NCI-H748 (cell line): ENCODE data around the gene CSNK2A1.
A peak's percentile ranks its signal among the peaks of the same experiment; 100 is the strongest.

Source experiments
- DNase-seq: peaks from one replicate; lab custom pipeline; 2025; ENCODE audit not compliant: unreplicated experiment; lab: John Stamatoyannopoulos, UW

The CSNK2A1 gene

DNA sequence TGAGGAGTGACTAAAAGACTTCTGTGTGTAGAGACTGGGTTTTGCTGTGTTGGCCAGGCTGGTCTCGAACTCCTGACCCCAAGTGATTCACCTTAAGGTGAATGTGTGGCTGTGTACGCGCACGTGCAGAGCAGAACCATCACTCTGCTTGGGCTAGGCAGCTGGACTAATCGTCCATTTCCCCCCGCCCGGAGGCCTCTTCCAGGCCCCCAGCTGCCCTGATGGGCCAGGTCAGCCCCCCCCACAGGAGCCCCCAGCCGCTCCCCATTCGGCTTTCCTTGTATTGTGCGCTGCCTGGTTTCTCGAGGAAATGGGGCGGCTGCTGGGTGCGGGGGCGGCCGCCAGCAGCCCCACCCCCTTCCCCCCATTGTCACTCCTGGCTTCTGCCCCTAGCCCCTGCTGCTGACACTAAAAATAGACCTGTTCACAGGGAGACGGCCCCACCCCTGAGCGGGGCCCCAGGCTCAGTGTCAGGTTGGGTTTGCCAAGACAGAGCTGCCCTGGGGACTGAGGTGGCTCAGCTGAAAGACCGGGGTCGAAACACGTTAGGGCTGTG is 24.6 kb upstream of the CSNK2A1 start:
- DNase-seq, result no peak

DNA sequence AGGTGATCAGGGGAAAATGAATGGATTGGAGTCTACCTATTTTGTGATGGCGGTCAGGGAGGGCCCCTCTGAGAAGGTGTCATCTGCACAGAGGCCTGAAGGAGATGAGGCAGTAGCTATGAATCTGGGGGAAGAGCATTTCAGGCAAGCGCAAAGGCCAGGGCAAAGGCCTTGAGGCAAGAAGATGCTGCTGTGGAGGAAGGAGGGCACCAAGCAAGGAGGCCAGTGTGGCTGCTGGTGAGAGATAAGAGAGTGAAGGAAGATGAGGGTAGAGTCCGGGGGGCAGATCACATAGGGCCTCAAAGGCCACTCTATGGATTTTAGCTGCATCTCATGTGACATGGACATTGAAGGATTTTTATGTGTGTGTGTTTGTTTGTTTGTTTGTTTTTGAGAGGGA is 20.6 kb upstream of the CSNK2A1 start:
- no peak for DNase-seq

DNA sequence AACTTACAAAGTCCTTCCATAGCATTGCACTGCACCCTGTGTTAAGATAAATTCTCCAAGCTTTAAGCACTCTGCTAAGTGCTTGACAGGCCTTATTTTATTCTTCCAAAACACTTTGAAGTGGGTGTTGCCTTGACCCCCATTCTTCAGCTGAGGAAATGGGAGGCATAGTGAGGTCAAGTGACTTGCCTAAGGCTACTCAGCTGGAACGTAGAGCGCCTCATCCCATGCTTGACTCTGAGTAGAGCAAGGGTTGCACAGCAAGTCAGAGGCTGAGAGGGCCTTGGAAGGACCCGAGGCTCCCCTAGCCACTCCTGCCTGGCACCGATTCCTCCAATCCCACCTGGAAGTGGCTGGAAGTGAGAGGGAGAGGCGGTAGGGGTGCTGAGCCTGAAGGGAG is 19.6 kb upstream of the CSNK2A1 start:
- no peak for DNase-seq

DNA sequence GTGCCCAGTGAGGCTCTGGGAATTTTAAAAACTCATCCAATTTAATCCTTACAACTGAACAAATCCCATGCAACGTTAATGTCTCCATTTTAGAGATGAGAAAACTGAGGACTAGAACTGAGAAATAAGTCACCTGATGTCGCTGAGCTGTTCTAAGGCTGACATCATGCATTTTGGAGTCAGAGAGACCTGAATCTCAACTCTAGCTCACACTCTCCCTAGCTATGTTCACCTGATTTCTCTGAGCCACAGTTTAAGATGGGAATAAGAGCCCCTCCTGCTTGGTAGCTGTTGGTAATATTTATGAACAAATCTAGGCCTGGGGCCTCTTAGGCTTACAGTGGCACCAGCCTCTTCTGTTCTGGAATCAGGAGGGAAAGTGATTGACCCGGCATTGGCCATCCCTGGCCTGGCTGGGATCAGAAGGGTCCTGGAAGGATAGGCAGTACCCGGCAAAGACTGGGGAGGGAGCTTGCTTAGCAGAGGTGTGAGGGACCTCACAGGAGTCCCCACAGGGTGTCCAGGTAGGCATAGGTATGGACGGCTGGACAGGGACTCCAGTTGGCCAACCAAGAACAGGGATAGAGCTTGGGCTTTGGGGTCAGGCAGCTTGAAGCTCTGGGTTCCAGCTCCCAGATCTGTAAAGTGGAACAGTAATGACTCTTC is 18.8 kb upstream of the CSNK2A1 start:
- DNase-seq, result no peak

DNA sequence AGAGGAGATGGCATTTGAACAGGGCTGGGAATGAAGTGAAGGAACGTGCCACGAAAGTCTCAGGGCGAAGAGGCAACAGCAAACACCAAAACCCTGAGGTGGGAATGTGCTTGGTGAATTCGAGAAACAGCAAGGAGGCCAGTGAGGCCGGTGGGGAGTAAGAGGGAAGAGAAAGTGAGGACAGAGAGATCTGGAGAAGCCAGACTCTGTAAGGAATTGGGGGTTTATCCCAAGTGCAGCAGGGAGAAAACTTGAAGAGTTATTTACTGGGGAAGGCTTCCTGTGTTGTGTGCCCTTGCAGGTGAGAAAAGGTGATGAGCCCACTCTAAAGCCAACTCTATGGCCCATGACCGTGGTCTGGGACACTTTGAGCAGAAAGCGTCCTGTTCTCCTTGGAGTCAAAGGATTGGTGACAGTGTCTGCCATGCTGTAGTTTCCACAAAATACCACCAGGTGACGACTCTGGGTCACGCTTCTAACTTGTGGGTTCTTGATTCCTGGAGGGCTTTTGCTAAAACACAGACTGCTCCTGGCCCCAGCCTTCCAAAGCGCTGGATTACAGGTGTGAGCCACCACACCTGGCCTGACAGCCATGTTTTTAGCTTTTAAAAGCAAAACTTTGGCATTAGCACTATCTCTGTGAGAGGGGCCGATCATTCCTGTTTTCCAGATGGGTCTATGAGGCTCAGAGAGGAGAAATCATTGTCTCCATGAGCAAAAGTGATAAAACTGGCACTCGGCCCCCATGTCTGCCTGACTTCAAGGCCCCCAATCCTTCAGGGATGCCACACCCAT is 18.0 kb upstream of the CSNK2A1 start:
- DNase-seq, result peak; percentile 82

DNA sequence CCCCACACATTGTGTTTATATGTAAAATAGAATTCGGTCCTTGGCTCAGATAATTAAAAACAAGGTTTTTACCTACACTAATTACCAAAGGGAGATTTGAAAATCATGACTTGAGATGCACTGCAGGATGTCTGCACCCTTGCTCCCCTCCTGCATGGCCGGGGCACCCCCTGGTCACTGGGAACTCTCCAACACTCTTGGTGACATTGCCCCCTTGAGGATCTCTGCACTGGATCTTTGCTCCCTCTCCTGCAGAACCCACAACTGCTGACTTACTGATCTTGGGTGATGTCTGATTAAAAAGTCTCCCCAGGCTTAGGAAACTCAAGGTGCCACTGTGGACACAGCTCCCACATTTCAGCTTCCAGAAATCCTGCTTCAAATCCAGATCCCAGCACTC is 17.1 kb upstream of the CSNK2A1 start:
- DNase-seq, result no peak

DNA sequence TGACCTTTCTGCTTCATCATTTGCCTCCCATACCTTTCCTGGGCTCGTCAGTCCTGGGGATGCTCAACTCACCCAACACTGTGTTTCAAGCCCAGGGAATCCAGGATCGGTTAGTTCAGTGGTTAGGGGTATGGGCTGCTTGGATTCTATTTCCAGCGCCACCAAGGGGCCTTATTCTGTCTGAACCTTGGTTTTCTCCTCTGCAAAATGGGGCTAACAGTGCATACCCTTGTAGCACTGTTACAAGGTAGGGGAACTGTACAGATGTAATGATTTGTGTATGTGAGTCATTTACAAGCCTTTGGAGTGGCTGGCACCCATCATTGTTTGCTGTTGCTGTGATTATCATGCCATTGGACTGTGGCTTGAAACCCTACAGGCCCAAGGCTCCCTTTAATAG is 14.5 kb upstream of the CSNK2A1 start:
- no peak for DNase-seq

DNA sequence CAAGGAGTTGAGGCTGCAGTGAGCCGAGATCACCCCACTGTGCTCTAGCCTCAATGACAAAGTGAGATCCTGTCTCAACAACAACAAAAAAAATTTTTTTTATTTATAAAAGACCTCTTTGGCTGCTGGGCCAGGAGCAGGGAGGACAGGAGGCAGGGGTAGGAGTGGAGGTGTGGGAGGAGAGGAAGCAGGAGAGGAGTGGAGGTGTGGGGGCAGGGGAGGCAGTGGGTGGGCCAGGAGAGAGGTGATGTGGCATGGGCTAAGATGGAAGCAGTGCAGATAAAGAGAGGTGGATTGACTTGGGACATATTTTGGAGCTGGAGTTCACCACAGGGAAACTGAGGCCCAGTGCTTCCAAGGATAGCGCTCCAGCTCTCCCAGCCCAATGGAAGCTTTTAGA is 13.4 kb upstream of the CSNK2A1 start:
- no peak for DNase-seq

DNA sequence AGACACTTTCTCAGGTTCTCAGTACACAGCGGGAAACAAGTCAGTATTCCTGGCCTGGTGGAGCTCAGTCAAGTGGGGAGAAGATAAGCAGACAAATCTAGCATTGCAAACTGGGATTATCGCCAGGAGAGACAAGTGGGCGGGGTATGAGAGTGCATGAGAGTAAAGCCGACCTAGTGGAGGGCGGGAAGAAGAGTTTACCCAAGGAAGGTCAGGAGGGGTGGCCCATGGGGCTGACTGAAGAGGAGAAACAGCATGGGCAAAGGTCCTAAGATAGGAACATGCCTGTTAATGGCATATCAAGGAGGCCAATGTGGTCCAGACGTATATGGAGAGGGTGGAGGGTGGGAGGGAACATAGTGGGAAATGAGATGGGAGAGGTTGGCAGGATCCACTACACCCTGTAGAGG is 12.4 kb upstream of the CSNK2A1 start:
- no peak for DNase-seq

DNA sequence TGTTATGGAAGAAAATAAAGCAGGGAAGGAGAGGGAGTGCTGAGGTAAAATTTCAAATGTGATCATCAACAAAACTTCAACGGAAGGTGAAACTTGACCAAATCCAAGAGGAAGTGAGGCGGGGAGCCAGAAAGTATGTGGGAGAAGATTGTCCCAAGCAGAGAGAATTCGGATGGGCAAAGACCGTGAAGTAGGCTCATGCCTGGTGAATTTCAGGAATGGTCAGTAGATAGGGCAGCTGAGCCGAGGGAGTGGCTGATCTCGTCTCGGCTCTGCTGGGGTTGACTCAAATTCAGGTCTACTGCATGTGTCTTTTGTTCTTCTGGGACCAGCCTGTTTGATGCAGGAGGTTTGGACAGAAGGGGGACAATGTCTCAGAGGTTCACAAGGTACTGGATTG is 7.0 kb upstream of the CSNK2A1 start:
- no peak for DNase-seq

DNA sequence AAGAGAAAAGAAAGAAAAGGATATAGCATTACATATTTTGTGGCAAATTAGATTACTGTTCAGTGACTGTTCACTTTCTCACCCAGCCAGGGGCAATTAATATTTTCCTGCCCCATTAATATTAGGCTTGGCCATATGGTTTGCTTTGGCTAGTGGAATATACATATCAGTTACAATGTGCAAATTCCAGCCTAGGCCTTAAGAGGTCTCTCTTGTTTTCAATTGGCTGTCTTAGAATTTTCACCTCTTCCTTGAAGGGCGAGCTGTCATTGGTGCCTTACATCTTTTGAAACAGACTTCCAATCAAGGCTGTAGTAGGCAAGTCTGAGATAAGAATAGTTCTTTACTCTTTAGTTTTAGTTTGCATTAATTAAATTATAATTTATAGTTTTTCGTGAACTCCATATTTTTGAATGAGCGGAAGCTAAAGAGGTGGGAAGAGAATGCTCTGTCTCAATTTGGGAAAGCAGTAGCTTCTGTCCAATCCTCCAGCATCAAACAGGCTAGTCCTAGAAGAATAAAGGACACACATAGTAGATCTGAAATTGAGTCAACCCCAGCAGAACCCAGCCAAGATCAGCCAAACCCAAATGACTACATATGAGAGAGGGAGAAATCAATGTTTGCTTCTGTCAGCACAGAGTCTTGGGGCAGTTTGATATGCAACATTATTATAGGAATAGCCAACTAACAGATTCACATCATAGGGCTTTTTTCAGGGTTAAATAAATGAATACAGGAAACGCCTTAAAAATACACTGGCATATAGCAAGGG is 6.3 kb upstream of the CSNK2A1 start:
- DNase-seq, result no peak

DNA sequence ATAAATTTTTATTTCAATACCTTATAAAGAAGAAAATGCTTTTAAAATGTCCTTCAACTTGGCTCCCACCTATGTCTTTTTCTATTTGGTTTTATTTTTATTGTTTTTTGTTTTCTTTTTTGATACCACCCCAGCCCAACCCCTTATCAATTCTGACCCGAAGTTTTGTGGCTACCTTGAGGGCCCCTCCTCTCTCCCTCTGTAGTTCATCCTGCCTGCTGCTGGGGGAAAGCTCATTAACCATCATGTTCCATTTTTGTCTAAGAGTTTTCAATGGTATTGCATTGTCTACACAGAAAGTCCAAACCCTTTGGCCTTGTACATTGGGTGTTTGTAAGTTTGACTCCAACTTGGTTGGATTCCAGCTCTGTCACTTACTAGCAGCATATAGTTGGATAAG is 5.3 kb upstream of the CSNK2A1 start:
- DNase-seq, result no peak

DNA sequence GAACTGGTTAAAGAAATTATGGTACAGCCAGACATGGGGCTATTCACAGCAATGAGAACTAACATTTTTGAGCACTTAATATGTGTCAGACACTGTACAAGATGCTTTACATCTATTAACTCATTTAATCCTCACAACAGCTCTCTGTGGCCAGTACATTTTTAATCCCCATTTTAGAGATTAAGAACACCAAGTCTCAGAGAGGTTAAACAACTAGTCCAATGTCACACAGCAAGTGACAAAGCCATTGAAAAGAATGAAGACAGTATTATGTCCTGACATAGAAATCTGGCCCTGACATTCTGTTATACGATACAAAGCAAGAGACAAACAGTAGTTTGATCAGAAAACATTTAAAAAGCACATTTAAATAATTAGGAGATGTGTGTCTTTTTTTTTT is 3.8 kb upstream of the CSNK2A1 start:
- DNase-seq, result no peak

DNA sequence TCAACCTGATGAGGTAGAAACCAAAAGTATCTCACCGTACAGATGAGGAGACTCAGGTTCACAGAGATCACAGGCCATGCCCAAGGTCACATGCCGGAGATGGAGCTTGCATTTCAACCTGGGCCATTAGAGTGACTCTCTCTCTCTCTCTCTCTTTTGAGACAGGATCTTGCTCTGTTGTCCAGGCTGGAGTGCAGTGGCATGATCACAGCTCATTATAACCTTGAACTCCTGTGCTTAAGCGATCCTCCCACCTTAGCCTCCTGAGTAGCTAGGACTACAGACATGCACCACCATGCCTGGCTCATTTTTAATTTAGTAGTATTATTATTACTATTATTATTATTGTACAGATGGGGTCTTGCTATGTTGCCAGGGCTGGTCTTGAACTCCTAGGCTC is 2.8 kb upstream of the CSNK2A1 start:
- no peak for DNase-seq

DNA sequence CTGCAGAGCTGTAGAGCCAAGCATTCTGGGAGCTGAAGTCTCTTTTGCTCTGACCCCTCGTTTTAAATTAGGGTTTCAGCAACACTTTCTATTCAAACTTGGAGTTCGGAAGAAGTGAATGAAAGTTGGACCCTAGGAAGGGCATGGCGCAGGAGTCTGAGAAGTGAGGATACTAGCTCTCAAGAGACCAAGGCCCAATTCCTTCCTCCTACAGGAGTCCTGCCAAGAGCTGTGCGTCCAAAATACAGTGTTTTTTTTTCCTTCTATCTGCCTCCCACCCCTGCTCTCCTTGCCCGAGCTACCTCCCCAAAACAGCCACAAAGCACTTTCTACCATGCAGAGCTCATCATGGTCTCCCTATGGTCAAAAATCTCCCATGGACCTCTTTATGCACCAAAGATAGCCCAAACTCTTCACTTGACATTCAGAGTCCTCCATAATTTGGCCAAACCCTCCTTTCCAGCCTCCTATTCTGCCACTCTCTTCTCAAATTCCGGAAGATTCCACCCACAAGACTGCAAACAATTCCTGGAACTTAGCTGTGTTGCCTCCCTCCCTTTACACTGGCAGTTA is 649 bp upstream of the CSNK2A1 start:
- no peak for DNase-seq

DNA sequence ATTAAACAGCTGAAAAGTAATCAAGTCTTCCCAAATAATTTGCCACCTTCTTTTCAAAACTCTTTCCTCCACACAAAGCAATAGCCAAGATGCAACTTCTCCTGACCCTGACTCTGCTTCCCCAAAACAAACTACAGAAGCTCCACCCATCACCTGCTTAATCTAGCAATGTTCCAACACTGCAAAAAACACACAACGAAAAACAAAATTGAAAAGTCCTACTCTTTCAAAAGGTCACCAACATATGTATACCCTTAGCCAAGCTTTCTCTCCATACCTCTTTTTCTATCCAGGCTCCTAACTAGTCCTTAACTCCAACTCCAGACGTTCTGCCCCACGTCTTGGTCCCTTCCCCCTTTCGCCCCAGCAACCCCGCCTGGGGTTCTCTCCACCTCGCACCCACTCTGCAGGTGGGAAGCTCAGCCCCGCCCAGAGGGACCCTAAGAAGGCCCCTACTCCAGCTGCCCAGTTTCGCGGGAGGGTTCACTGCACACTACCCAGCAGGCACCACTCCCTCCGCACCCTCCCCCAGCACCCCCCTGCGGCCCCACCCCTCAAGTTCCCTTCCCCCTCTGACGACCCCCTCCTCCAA is 717 bp downstream of the CSNK2A1 start:
- peak; percentile 78 for DNase-seq

DNA sequence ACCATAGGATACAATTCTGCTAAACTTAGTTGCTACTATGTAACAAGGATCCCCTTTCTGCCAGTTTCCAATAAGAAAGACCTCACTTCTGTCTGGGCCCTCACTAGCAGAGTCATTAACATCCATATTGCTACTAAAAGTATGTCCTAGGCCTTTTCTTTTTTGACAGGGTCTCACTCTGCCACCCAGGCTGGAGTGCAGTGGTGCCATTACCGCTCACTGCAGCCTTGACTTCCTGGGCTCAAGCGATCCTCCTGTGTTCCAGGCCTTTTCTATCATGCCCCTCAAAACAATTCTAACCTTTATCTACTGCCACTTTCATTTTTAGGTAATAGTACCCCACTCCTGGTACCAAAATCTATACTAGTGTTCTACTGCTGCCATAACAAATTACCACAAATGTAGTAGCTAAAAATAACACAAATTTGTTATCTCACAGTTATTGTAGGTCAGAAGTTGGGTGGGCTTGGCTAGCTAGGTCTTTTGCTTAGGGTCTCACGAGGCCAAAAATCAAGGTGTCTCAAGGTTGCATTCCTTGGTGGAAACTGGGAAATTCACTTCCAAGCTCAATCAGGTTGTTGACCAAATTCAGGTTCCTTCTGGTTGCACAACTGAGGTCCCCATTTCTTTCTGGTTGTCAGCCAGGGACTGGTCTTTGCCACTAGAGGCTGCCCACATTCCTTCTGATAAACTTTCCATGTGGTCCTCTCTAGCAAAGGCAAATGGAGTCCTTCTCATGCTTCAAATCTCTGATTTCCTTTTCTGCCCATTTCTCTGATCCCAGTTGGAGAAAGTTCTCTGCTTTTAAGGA is 3.0 kb downstream of the CSNK2A1 start:
- DNase-seq, result no peak

DNA sequence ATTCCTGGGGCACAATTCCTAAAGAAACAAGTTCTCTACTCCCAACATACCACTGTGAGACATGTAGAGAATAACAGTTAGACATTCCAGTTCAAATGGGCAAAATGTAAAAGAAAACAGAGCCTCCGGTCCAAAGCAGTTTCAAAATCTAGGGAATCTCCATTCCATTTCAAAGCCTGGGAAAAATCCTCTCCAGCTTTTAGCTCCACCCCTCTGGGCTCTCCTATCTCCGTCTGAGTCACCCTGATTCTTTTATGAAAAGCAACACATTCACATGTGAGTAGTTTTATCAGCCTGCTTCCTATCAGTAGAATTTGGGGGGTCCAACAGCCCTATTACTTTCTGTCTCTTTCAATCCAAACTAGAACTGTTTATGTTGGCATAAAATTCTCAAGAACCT is 3.7 kb downstream of the CSNK2A1 start:
- DNase-seq, result no peak

DNA sequence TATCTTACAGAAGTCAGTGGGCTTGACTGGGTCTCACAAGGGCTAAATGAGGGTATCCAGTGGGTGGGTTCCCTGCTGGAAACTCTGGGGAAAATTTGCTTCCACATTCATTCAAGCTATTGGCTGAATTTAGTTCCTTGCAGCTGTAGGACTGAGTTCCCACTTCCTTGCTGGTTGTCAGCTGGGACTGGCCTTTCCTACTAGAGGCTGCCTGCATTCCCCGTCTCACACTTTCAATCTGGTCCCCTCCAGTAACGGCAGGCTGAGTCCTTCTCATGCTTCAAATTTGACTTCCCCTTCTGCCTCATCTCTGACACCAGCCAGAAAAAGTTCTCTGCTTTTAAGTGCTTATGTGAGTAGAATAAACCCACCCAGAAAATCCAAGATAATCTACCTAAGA is 4.4 kb downstream of the CSNK2A1 start:
- no peak for DNase-seq

DNA sequence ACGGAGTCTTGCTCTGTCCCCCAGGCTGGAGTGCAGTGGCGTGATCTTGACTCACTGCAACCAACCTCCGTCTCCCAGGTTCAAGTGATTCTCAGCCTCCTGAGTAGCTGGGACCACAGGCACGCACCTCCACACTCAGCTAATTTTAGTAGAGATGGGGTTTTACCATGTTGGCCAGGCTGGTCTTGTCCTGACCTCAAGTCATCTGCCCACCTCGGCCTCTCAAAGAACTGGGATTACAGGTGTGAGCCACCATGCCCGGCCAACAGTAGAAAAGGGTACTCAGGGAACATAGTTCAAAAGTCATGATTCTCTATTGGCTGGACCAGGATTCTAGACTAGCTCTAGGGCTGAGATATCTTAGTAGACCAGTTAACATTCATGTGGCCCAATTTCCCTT is 5.6 kb downstream of the CSNK2A1 start:
- DNase-seq, result no peak
